B cell (primary cell): ENCODE measurements around the gene WFDC11.

Source experiments
- CTCF ChIP-seq: fragments of 200-600 bp; IDR thresholded peaks from one replicate; pipeline ENCODE4 v1.8.0; 2022; ENCODE audit warnings: antibody characterized with exemption, mild to moderate bottlenecking
- EZH2 ChIP-seq: IDR thresholded peaks from 2 replicates; pipeline ENCODE4 v1.6.1; 2012; ENCODE audit warnings: borderline replicate concordance, low read depth, mild to moderate bottlenecking, moderate library complexity, low read length; ENCODE audit not compliant: insufficient read depth, poor library complexity, severe bottlenecking

GRCh38 chr20:45670139-45670538 lies at the start of gene WFDC11:
- TF ChIP-seq CTCF (no peak), EZH2 (no peak)
